ENCODE measurements around the gene AGT.

Gene AGT

DNA sequence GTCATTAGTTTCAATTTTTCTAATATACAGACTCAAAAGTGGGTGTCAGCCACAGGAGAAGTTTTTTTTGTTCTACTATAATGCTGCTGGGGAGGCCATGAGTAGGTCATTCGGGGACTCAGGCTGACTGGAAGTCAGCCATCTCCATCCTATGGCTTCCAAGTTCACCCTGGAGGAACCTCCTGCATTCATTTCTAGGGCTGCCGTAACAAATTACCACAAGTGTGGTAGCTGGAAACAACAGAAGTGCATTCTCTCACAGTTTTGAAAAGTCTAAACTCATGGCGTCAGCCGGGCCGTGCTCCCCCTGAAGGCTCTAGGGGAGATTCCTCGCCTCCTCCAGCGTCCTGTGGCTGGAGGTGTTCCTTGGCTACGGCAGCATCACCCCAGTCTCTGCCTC lies 17.7 kb downstream of the AGT start:
- Histone ChIP-seq H2AFZ (ENCODE audit: low read depth, low read length) (no peak overlapping the region), H4K20me1 (ENCODE audit: insufficient read depth, low read length) (no peaks in the 10 kb centered on the region), H3K9me3 (ENCODE audit: insufficient read depth, low read length, severe bottlenecking) (no peaks in the 10 kb centered on the region), H3K4me3 (ENCODE audit: low read depth in 1 of 2, low read length in 2 of 2) (no peak overlapping the region), H3K9ac (ENCODE audit: low read depth, low read length) (no peak overlapping the region), H3K27me3 (ENCODE audit: insufficient read depth, low read length, poor library complexity) (peaks cover 1% of the 10 kb centered on the region), H3K79me2 (ENCODE audit: insufficient read depth, low read length) (no peaks in the 10 kb centered on the region), H3K27ac (ENCODE audit: low read length) (no peak overlapping the region), H3K36me3 (ENCODE audit: insufficient read depth, low read length) (peaks cover 33% of the 10 kb centered on the region), H3K4me1 (ENCODE audit: insufficient read depth, low read length) (no peaks in the 10 kb centered on the region), H3K4me2 (ENCODE audit: insufficient read depth, low read length) (no peak overlapping the region)
- TF ChIP-seq, protein P1, sequence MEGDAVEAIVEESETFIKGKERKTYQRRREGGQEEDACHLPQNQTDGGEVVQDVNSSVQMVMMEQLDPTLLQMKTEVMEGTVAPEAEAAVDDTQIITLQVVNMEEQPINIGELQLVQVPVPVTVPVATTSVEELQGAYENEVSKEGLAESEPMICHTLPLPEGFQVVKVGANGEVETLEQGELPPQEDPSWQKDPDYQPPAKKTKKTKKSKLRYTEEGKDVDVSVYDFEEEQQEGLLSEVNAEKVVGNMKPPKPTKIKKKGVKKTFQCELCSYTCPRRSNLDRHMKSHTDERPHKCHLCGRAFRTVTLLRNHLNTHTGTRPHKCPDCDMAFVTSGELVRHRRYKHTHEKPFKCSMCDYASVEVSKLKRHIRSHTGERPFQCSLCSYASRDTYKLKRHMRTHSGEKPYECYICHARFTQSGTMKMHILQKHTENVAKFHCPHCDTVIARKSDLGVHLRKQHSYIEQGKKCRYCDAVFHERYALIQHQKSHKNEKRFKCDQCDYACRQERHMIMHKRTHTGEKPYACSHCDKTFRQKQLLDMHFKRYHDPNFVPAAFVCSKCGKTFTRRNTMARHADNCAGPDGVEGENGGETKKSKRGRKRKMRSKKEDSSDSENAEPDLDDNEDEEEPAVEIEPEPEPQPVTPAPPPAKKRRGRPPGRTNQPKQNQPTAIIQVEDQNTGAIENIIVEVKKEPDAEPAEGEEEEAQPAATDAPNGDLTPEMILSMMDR (IDR thresholded peaks at IDR 0.05; ENCODE audit: borderline replicate concordance, extremely low read depth, low read length, poor library complexity, severe bottlenecking): no peak
- no peak for TF ChIP-seq EZH2 (IDR thresholded peaks at IDR 0.05; ENCODE audit: borderline replicate concordance, low read depth, low read length, severe bottlenecking)
- no peak for DNase-seq
- no peak for ATAC-seq (ENCODE audit: insufficient read depth, low read depth)

DNA sequence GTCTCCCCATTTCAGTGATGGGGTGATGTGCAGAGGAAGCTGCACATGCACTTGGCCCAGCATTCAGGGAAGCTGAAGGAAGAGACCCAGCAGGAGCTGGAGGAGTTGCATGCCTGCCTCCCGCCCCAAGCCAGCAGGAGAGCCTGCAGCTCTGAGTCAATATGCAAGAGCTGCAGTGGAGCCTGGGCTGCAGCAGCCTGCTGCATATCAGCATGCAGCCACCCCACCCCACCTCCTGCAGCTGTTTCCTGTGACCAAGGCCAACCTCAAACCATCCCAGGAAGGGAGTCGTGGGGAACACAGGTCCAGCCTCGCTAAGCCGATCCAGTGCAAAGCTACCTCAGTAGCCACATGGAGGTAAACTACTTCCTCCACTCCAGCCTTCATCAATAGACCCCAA lies 18.9 kb downstream of the AGT start:
- Histone ChIP-seq H3K27me3 (ENCODE audit: insufficient read depth, low read length, poor library complexity) (no peaks in the 10 kb centered on the region), H3K9me3 (ENCODE audit: insufficient read depth, low read length, severe bottlenecking) (no peaks in the 10 kb centered on the region), H3K27ac (ENCODE audit: low read length) (no peak overlapping the region), H3K4me1 (ENCODE audit: insufficient read depth, low read length) (no peaks in the 10 kb centered on the region), H3K36me3 (ENCODE audit: insufficient read depth, low read length) (peaks cover 44% of the 10 kb centered on the region), H3K4me3 (ENCODE audit: low read depth in 1 of 2, low read length in 2 of 2) (no peak overlapping the region), H3K79me2 (ENCODE audit: insufficient read depth, low read length) (no peaks in the 10 kb centered on the region), H3K9ac (ENCODE audit: low read depth, low read length) (no peak overlapping the region), H3K4me2 (ENCODE audit: insufficient read depth, low read length) (no peak overlapping the region), H4K20me1 (ENCODE audit: insufficient read depth, low read length) (no peaks in the 10 kb centered on the region), H2AFZ (ENCODE audit: low read depth, low read length) (no peak overlapping the region)
- TF ChIP-seq, protein P1 (IDR thresholded peaks at IDR 0.05; ENCODE audit: borderline replicate concordance, extremely low read depth, low read length, poor library complexity, severe bottlenecking): no peak
- TF ChIP-seq EZH2 (IDR thresholded peaks at IDR 0.05; ENCODE audit: borderline replicate concordance, low read depth, low read length, severe bottlenecking): no peak
- ATAC-seq (ENCODE audit: insufficient read depth, low read depth): no peak
- no peak for DNase-seq

DNA sequence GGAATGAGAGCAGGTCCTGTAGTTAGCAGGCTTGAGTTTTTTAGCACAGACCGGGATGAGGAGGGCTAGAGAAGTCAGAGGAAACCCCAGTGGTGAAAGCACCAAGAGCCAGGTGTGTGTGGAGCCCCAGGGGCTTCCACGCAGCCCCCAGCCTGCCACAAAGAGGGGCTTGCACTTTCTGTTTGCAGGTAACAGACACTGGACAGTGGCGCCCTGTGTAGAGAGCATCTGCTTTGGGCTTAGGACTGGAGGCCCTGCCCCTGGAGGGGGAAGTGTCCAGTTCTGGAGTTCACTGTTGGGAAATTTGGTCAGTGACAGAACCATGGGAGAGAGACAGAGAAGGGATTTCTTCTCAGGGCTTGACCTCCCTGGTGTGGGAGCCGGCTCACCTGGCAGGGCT lies 19.5 kb downstream of the AGT start:
- Histone ChIP-seq H3K9ac (ENCODE audit: low read depth, low read length) (no peak overlapping the region), H3K4me3 (ENCODE audit: low read depth in 1 of 2, low read length in 2 of 2) (no peak overlapping the region), H3K79me2 (ENCODE audit: insufficient read depth, low read length) (no peaks in the 10 kb centered on the region), H4K20me1 (ENCODE audit: insufficient read depth, low read length) (no peaks in the 10 kb centered on the region), H3K9me3 (ENCODE audit: insufficient read depth, low read length, severe bottlenecking) (no peaks in the 10 kb centered on the region), H3K36me3 (ENCODE audit: insufficient read depth, low read length) (peaks cover 49% of the 10 kb centered on the region), H3K27ac (ENCODE audit: low read length) (no peak overlapping the region), H3K4me2 (ENCODE audit: insufficient read depth, low read length) (no peak overlapping the region), H2AFZ (ENCODE audit: low read depth, low read length) (no peak overlapping the region), H3K4me1 (ENCODE audit: insufficient read depth, low read length) (no peaks in the 10 kb centered on the region), H3K27me3 (ENCODE audit: insufficient read depth, low read length, poor library complexity) (no peaks in the 10 kb centered on the region)
- TF ChIP-seq EZH2 (IDR thresholded peaks at IDR 0.05; ENCODE audit: borderline replicate concordance, low read depth, low read length, severe bottlenecking): no peak
- TF ChIP-seq, protein P1 (IDR thresholded peaks at IDR 0.05; ENCODE audit: borderline replicate concordance, extremely low read depth, low read length, poor library complexity, severe bottlenecking): no peak
- ATAC-seq (ENCODE audit: insufficient read depth, low read depth): peak; percentile 29; the same call in 1 of the 3 replicates
- DNase-seq: no peak

DNA sequence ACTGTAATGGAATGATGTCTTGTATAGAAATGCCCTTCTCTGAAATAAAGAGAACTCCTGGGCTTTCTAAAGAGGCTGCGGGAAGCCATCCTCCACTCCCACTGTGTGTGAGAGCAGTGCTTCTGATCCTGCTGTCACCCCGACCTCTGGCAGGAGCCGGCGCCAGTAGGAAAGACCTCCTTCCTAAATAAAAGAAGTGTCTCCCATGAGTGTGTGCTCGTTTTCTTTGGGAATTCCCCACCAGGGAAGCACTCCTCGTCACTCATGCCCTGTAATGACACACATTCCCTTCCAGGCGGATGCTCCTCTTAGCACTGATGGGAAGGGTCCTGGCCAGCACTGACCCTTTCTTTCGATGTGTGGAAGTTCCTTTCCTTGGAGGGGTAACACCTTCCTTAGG lies 20.1 kb downstream of the AGT start:
- TF ChIP-seq, protein P1 (IDR thresholded peaks at IDR 0.05; ENCODE audit: borderline replicate concordance, extremely low read depth, low read length, poor library complexity, severe bottlenecking): no peak
- TF ChIP-seq EZH2 (IDR thresholded peaks at IDR 0.05; ENCODE audit: borderline replicate concordance, low read depth, low read length, severe bottlenecking): no peak
- Histone ChIP-seq H3K4me2 (ENCODE audit: insufficient read depth, low read length) (no peak overlapping the region), H3K9me3 (ENCODE audit: insufficient read depth, low read length, severe bottlenecking) (no peaks in the 10 kb centered on the region), H3K27ac (ENCODE audit: low read length) (no peak overlapping the region), H3K4me3 (ENCODE audit: low read depth in 1 of 2, low read length in 2 of 2) (no peak overlapping the region), H2AFZ (ENCODE audit: low read depth, low read length) (no peak overlapping the region), H3K9ac (ENCODE audit: low read depth, low read length) (no peak overlapping the region), H3K36me3 (ENCODE audit: insufficient read depth, low read length) (peaks cover 55% of the 10 kb centered on the region), H3K27me3 (ENCODE audit: insufficient read depth, low read length, poor library complexity) (no peaks in the 10 kb centered on the region), H3K79me2 (ENCODE audit: insufficient read depth, low read length) (no peaks in the 10 kb centered on the region), H4K20me1 (ENCODE audit: insufficient read depth, low read length) (no peaks in the 10 kb centered on the region), H3K4me1 (ENCODE audit: insufficient read depth, low read length) (no peaks in the 10 kb centered on the region)
- DNase-seq: no peak
- ATAC-seq (ENCODE audit: insufficient read depth, low read depth): no peak

All from DND-41 (cell line).